HL-60 (cell line): ENCODE measurements around the gene RBM38.

Experiments used
- CTCF ChIP-seq: IDR thresholded peaks from one replicate; pipeline ENCODE4 v1.5.1; 2011; ENCODE audit warnings: low read length, control low read depth, inconsistent platforms; ENCODE audit not compliant: insufficient read depth
- POLR2AphosphoS5 ChIP-seq: IDR thresholded peaks from 2 replicates; pipeline ENCODE4 v1.6.1; 2012; ENCODE audit warnings: low read depth

GRCh38 chr20:57426271-57426689 lies 35.1 kb downstream of the RBM38 start:
- TF ChIP-seq POLR2AphosphoS5, result no peak
- no peak for TF ChIP-seq CTCF
